SK-N-SH treated with all-trans-retinoic acid at 6 μM for 48 hours (cell line): ENCODE data around the gene LCE2A.

ENCODE experiments used
- ATAC-seq: fragments of 200-7000 bp; cut with Tn5 transposase; 3 replicates; pipeline ENCODE4 v1.9.1; 2020; ENCODE audit warnings: mild to moderate bottlenecking, moderate library complexity
- CSDC2 ChIP-seq: fragments of 250-450 bp; sonication (Bioruptor Pico); IDR thresholded peaks from 2 replicates; pipeline ENCODE4 v1.5.0; 2020; ENCODE audit warnings: mild to moderate bottlenecking, moderate library complexity
- CSRNP3 ChIP-seq: fragments of 250-450 bp; sonication (Bioruptor Pico); IDR thresholded peaks from 2 replicates; pipeline ENCODE4 v1.5.1; 2021; ENCODE audit warnings: mild to moderate bottlenecking, moderate library complexity
- ESRRG ChIP-seq: fragments of 250-450 bp; sonication (Bioruptor Pico); IDR thresholded peaks from 2 replicates; pipeline ENCODE4 v1.6.1; 2021; ENCODE audit warnings: mild to moderate bottlenecking
- ISL1 ChIP-seq: fragments of 250-450 bp; sonication (Bioruptor Pico); IDR thresholded peaks from 2 replicates; pipeline ENCODE4 v2.1.2; 2022; ENCODE audit warnings: mild to moderate bottlenecking, moderate library complexity
- OSR1 ChIP-seq: fragments of 250-450 bp; sonication (Bioruptor Pico); IDR thresholded peaks from 2 replicates; pipeline ENCODE4 v1.8.0; 2022; ENCODE audit warnings: moderate library complexity, mild to moderate bottlenecking, inconsistent platforms
- POU6F1 ChIP-seq: fragments of 250-450 bp; sonication (Bioruptor Pico); IDR thresholded peaks from 2 replicates; pipeline ENCODE4 v1.8.0; 2021; ENCODE audit warnings: low read depth, mild to moderate bottlenecking, moderate library complexity, borderline replicate concordance
- PPARA ChIP-seq: fragments of 250-450 bp; sonication (Bioruptor Pico); IDR thresholded peaks from 2 replicates; pipeline ENCODE4 v1.5.0; 2020; ENCODE audit warnings: mild to moderate bottlenecking, borderline replicate concordance
- SNAI2 ChIP-seq: fragments of 250-450 bp; sonication (Bioruptor Pico); IDR thresholded peaks from 2 replicates; pipeline ENCODE4 v1.5.0; 2020; ENCODE audit warnings: mild to moderate bottlenecking, moderate library complexity
- TSHZ2 ChIP-seq: fragments of 250-450 bp; sonication (Bioruptor Pico); IDR thresholded peaks from 2 replicates; pipeline ENCODE4 v1.5.0; 2020; ENCODE audit warnings: mild to moderate bottlenecking, moderate library complexity
- ZFP3 ChIP-seq: fragments of 250-450 bp; sonication (Bioruptor Pico); IDR thresholded peaks from 2 replicates; pipeline ENCODE4 v1.5.0; 2020; ENCODE audit warnings: mild to moderate bottlenecking, moderate library complexity
- ZFP30 ChIP-seq: fragments of 450-650 bp; formaldehyde crosslinking; IDR thresholded peaks from 2 replicates; pipeline ENCODE4 v1.5.0; 2022; ENCODE audit warnings: mild to moderate bottlenecking, moderate library complexity
- ZNF565 ChIP-seq: fragments of 450-650 bp; formaldehyde crosslinking; conservative IDR thresholded peaks from 2 replicates; pipeline ENCODE4 v1.5.0; 2020; ENCODE audit warnings: low read depth, mild to moderate bottlenecking, moderate library complexity
- ZNF70 ChIP-seq: fragments of 450-650 bp; formaldehyde crosslinking; IDR thresholded peaks from 2 replicates; pipeline ENCODE4 v1.5.0; 2020; ENCODE audit warnings: mild to moderate bottlenecking, moderate library complexity
- ZNF8 ChIP-seq: fragments of 450-650 bp; formaldehyde crosslinking; IDR thresholded peaks from 2 replicates; pipeline ENCODE4 v1.5.0; 2020; ENCODE audit warnings: mild to moderate bottlenecking, moderate library complexity
- TF ChIP-seq, protein P1 (sequence below): fragments of 250-450 bp; sonication (Bioruptor Pico); IDR thresholded peaks from 2 replicates; pipeline ENCODE4 v1.8.0; 2020; ENCODE audit warnings: mild to moderate bottlenecking, moderate library complexity, borderline replicate concordance

LCE2A gene

DNA sequence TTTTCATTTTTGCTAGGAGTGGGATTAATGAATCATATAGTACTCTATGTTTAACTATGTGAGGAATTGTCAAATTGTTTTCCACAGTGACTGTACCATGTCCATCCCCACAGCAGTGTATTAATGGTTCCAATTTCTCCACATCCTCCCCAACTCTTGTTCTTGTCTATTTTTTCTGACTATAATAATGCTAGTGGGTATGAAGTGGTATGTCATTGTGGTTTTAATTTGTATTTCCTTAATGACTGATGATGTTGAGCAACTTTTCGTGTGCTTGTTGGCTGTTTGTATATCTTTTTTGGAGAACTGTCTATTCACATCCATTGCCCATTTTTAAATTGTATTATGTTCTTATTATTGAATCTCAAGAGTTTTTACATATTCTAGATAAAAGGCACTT lies 49.7 kb downstream of the LCE2A start:
- no peak for ATAC-seq
- TF ChIP-seq SNAI2 (CRISPR knock-in tag) (no peak), ZNF70 (CRISPR knock-in tag) (no peak), CSRNP3 (CRISPR knock-in tag) (no peak), TSHZ2 (no peak), CSDC2 (CRISPR knock-in tag) (no peak), ZFP30 (CRISPR knock-in tag) (no peak), ZNF565 (no peak), ZFP3 (CRISPR knock-in tag) (no peak), ISL1 (CRISPR knock-in tag) (no peak), ESRRG (CRISPR knock-in tag) (no peak), PPARA (no peak), OSR1 (no peak), ZNF8 (CRISPR knock-in tag) (no peak), POU6F1 (CRISPR knock-in tag) (no peak)
- TF ChIP-seq, protein P1, sequence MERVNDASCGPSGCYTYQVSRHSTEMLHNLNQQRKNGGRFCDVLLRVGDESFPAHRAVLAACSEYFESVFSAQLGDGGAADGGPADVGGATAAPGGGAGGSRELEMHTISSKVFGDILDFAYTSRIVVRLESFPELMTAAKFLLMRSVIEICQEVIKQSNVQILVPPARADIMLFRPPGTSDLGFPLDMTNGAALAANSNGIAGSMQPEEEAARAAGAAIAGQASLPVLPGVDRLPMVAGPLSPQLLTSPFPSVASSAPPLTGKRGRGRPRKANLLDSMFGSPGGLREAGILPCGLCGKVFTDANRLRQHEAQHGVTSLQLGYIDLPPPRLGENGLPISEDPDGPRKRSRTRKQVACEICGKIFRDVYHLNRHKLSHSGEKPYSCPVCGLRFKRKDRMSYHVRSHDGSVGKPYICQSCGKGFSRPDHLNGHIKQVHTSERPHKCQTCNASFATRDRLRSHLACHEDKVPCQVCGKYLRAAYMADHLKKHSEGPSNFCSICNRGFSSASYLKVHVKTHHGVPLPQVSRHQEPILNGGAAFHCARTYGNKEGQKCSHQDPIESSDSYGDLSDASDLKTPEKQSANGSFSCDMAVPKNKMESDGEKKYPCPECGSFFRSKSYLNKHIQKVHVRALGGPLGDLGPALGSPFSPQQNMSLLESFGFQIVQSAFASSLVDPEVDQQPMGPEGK: no peak
